ENCODE data around the gene TMEM237.
A peak's percentile ranks its signal among the peaks of the same experiment; 100 is the strongest.

Gene TMEM237

DNA sequence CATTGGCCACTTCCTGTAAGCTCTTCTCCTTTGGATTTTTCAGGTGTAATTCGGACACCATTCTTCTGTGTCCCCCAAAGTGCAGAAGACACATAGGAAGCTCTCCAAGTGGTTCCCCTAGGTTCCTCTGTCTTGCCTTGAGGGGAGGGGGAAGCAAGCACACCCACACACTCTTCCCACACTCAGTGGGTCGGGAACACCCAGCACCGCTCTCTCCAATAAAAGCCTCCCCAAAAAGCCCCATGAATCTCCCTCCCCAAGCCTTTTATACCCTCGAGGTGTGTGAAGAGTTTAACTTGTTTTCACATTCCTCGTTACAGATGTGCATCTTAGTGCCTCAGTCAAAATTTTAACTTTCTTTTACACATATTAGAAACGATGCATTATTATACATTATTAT lies 9.9 kb upstream of the TMEM237 start:
- H3K79me1 ChIP-seq (ENCODE audit: low read length) = no peaks in the 10 kb centered on the region
- no CpG with 5 or more reads among the region's 6 CpGs for WGBS (ENCODE audit: extremely low coverage, insufficient coverage, low lambda C conversion rate)
- H2AK5ac ChIP-seq (ENCODE audit: low read length) = no peak overlapping the region

GRCh38 chr2:201649442-201649841 lies 6.1 kb upstream of the TMEM237 start:
- no peak overlapping the region for H3K4me2 ChIP-seq (ENCODE audit: low read length)
- no peak overlapping the region for H3K9ac ChIP-seq (ENCODE audit: low read length)
- H4K5ac ChIP-seq (ENCODE audit: low read length) = no peak overlapping the region
- no peak overlapping the region for H3K18ac ChIP-seq (ENCODE audit: low read length)
- no peak overlapping the region for H3K4ac ChIP-seq (ENCODE audit: low read depth, low read length)
- H3K4me1 ChIP-seq (ENCODE audit: control insufficient read depth, low read depth, low read length) = no peaks in the 10 kb centered on the region
- no peaks in the 10 kb centered on the region for H3K79me2 ChIP-seq (ENCODE audit: control insufficient read depth, insufficient read depth, low read length)
- H2BK15ac ChIP-seq (replicated peaks; ENCODE audit: low read depth) = no peak overlapping the region
- H2BK5ac ChIP-seq (ENCODE audit: low read length) = no peak overlapping the region
- H2AK5ac ChIP-seq (ENCODE audit: low read length) = no peak overlapping the region
- H3K23ac ChIP-seq (ENCODE audit: low read length) = no peak overlapping the region
- no peaks in the 10 kb centered on the region for H3K79me1 ChIP-seq (ENCODE audit: low read length)
- no peaks in the 10 kb centered on the region for H3K36me3 ChIP-seq (ENCODE audit: control insufficient read depth, insufficient read depth, low read length)
- H3K27ac ChIP-seq (ENCODE audit: low read depth, low read length) = no peak overlapping the region
- no CpG with 5 or more reads among the region's 2 CpGs for WGBS (ENCODE audit: extremely low coverage, insufficient coverage, low lambda C conversion rate)
- H3K4me3 ChIP-seq (ENCODE audit: low read length) = no peak overlapping the region
- no peak overlapping the region for H3K56ac ChIP-seq (ENCODE audit: low read length)
- H2BK120ac ChIP-seq (ENCODE audit: low read depth, low read length) = no peak overlapping the region
- no peak overlapping the region for H4K8ac ChIP-seq (ENCODE audit: low read depth, low read length)
- no peaks in the 10 kb centered on the region for H3K27me3 ChIP-seq (ENCODE audit: insufficient read depth, low read length, poor library complexity)
- no peak for DNase-seq

More for the DNA sequence above, 9.9 kb upstream of the TMEM237 start:
- Histone ChIP-seq H3K36me3 (ENCODE audit: control insufficient read depth, insufficient read depth, low read length) (no peaks in the 10 kb centered on the region), H3K23ac (ENCODE audit: low read length) (no peak overlapping the region), H3K27ac (ENCODE audit: low read depth, low read length) (no peak overlapping the region), H3K4me3 (ENCODE audit: low read length) (no peak overlapping the region), H3K56ac (ENCODE audit: low read length) (no peak overlapping the region), H2BK5ac (ENCODE audit: low read length) (no peak overlapping the region), H3K4ac (ENCODE audit: low read depth, low read length) (no peak overlapping the region), H3K9ac (ENCODE audit: low read length) (no peak overlapping the region), H4K5ac (ENCODE audit: low read length) (no peak overlapping the region), H4K8ac (ENCODE audit: low read depth, low read length) (no peak overlapping the region), H3K27me3 (ENCODE audit: insufficient read depth, low read length, poor library complexity) (no peaks in the 10 kb centered on the region), H2BK15ac (replicated peaks; ENCODE audit: low read depth) (no peak overlapping the region), H2BK120ac (ENCODE audit: low read depth, low read length) (no peak overlapping the region), H3K4me2 (ENCODE audit: low read length) (no peak overlapping the region), H3K79me2 (ENCODE audit: control insufficient read depth, insufficient read depth, low read length) (no peaks in the 10 kb centered on the region), H3K18ac (ENCODE audit: low read length) (no peak overlapping the region), H3K4me1 (ENCODE audit: control insufficient read depth, low read depth, low read length) (no peaks in the 10 kb centered on the region)
- DNase-seq = no peak

GRCh38 chr2:201647431-201647830 lies 4.1 kb upstream of the TMEM237 start:
- Histone ChIP-seq H3K4ac (ENCODE audit: low read depth, low read length) (no peak overlapping the region), H3K9ac (ENCODE audit: low read length) (no peak overlapping the region), H3K27me3 (ENCODE audit: insufficient read depth, low read length, poor library complexity) (no peaks in the 10 kb centered on the region), H2BK120ac (ENCODE audit: low read depth, low read length) (no peak overlapping the region), H4K5ac (ENCODE audit: low read length) (no peak overlapping the region), H3K36me3 (ENCODE audit: control insufficient read depth, insufficient read depth, low read length) (no peaks in the 10 kb centered on the region), H4K8ac (ENCODE audit: low read depth, low read length) (no peak overlapping the region), H3K4me1 (ENCODE audit: control insufficient read depth, low read depth, low read length) (no peaks in the 10 kb centered on the region), H3K4me2 (ENCODE audit: low read length) (no peak overlapping the region), H2BK15ac (replicated peaks; ENCODE audit: low read depth) (no peak overlapping the region), H3K79me2 (ENCODE audit: control insufficient read depth, insufficient read depth, low read length) (no peaks in the 10 kb centered on the region), H3K27ac (ENCODE audit: low read depth, low read length) (no peak overlapping the region), H2AK5ac (ENCODE audit: low read length) (no peak overlapping the region), H3K18ac (ENCODE audit: low read length) (no peak overlapping the region), H3K4me3 (ENCODE audit: low read length) (no peak overlapping the region), H3K79me1 (ENCODE audit: low read length) (no peaks in the 10 kb centered on the region), H2BK5ac (ENCODE audit: low read length) (no peak overlapping the region), H3K56ac (ENCODE audit: low read length) (no peak overlapping the region), H3K23ac (ENCODE audit: low read length) (no peak overlapping the region)
- no CpG with 5 or more reads among the region's 5 CpGs for WGBS (ENCODE audit: extremely low coverage, insufficient coverage, low lambda C conversion rate)
- DNase-seq = no peak

DNA sequence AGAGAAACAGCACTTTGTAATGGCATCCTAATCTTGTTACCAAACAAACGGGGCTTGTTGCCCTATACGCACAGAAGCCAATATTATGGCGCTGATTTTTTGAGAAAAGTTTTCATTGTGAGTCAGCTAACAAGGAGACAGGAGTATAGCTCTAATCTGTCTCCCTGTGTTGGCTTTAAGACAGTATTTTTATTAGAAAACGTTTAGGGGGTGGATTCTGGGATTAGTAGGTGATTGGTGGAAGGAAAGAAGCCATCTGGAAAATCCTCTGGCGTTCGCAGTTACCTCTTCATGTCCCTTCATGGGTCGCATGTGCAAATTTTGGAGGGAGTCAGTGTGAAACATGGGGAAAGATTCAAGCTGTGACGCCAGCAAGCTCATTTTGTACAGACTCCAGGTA lies 698 bp upstream of the TMEM237 start:
- Histone ChIP-seq H3K18ac (ENCODE audit: low read length) (no peak overlapping the region), H3K79me2 (ENCODE audit: control insufficient read depth, insufficient read depth, low read length) (peaks cover 5% of the 10 kb centered on the region), H3K4me1 (ENCODE audit: control insufficient read depth, low read depth, low read length) (no peaks in the 10 kb centered on the region), H3K79me1 (ENCODE audit: low read length) (no peaks in the 10 kb centered on the region), H3K4me3 (ENCODE audit: low read length) (no peak overlapping the region), H4K5ac (ENCODE audit: low read length) (no peak overlapping the region), H3K4me2 (ENCODE audit: low read length) (no peak overlapping the region), H3K36me3 (ENCODE audit: control insufficient read depth, insufficient read depth, low read length) (no peaks in the 10 kb centered on the region), H3K23ac (ENCODE audit: low read length) (no peak overlapping the region), H3K27me3 (ENCODE audit: insufficient read depth, low read length, poor library complexity) (no peaks in the 10 kb centered on the region), H2BK5ac (ENCODE audit: low read length) (no peak overlapping the region), H2AK5ac (ENCODE audit: low read length) (no peak overlapping the region), H3K9ac (ENCODE audit: low read length) (peak overlapping the region; percentile 31), H2BK15ac (replicated peaks; ENCODE audit: low read depth) (no peak overlapping the region), H3K56ac (ENCODE audit: low read length) (no peak overlapping the region), H2BK120ac (ENCODE audit: low read depth, low read length) (no peak overlapping the region), H3K4ac (ENCODE audit: low read depth, low read length) (no peak overlapping the region), H4K8ac (ENCODE audit: low read depth, low read length) (no peak overlapping the region), H3K27ac (ENCODE audit: low read depth, low read length) (no peak overlapping the region)
- DNase-seq = peak; percentile 19
- WGBS (ENCODE audit: extremely low coverage, insufficient coverage, low lambda C conversion rate) = no CpG with 5 or more reads among the region's 8 CpGs

DNA sequence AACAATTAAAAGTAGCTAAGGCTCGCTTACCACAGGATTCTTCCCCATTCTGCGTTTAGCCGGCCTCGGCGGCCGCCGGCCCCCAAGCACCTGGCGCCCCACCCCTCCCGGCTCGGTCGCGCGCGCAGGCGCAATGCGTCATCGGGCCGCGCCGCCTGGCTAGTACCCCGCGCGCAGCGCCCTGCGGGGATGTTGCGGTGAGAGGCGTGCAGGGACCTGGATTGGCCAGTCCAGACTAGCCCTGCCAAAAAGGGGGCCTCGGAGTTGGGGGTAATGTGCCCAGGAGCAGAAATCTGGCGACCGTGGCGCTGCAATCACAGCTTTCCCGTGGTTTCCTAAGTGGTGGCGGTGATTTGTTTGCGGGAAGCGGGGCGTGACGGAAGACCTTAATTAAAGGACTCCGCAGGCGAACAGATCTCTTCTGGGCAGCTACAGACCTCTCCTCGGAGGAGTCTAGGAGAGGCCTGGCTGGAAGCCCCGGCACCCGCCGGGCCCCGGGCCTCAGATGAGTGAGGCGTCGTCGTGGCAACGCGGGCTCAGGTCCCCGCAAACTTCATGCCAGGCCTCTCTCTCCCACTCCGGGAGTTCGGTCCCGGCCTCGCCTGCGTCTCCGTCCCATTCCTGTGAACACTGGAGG lies 606 bp downstream of the TMEM237 start:
- Histone ChIP-seq H2BK120ac (ENCODE audit: low read depth, low read length) (no peak overlapping the region), H3K23ac (ENCODE audit: low read length) (no peak overlapping the region), H3K27me3 (ENCODE audit: insufficient read depth, low read length, poor library complexity) (no peaks in the 10 kb centered on the region), H2BK5ac (ENCODE audit: low read length) (no peak overlapping the region), H3K4ac (ENCODE audit: low read depth, low read length) (peak overlapping the region; percentile 20), H3K36me3 (ENCODE audit: control insufficient read depth, insufficient read depth, low read length) (no peaks in the 10 kb centered on the region), H3K4me3 (ENCODE audit: low read length) (peak overlapping the region; percentile 88), H3K79me2 (ENCODE audit: control insufficient read depth, insufficient read depth, low read length) (peaks cover 5% of the 10 kb centered on the region), H3K18ac (ENCODE audit: low read length) (peak overlapping the region; percentile 70), H3K79me1 (ENCODE audit: low read length) (no peaks in the 10 kb centered on the region), H3K56ac (ENCODE audit: low read length) (peak overlapping the region; percentile 91), H3K4me1 (ENCODE audit: control insufficient read depth, low read depth, low read length) (no peaks in the 10 kb centered on the region), H4K5ac (ENCODE audit: low read length) (no peak overlapping the region), H3K9ac (ENCODE audit: low read length) (peak overlapping the region; percentile 84), H4K8ac (ENCODE audit: low read depth, low read length) (peak overlapping the region; percentile 30), H2BK15ac (replicated peaks; ENCODE audit: low read depth) (no peak overlapping the region), H2AK5ac (ENCODE audit: low read length) (no peak overlapping the region), H3K27ac (ENCODE audit: low read depth, low read length) (peak overlapping the region; percentile 74), H3K4me2 (ENCODE audit: low read length) (peak overlapping the region; percentile 48)
- DNase-seq = peak; percentile 90
- no CpG with 5 or more reads among the region's 56 CpGs for WGBS (ENCODE audit: extremely low coverage, insufficient coverage, low lambda C conversion rate)

GRCh38 chr2:201642086-201642578 lies 1.2 kb downstream of the TMEM237 start:
- peak overlapping the region; percentile 91 for H3K56ac ChIP-seq (ENCODE audit: low read length)
- H3K4ac ChIP-seq (ENCODE audit: low read depth, low read length) = no peak overlapping the region
- H4K5ac ChIP-seq (ENCODE audit: low read length) = no peak overlapping the region
- no peak overlapping the region for H3K23ac ChIP-seq (ENCODE audit: low read length)
- H3K79me1 ChIP-seq (ENCODE audit: low read length) = no peaks in the 10 kb centered on the region
- DNase-seq = no peak
- H3K4me1 ChIP-seq (ENCODE audit: control insufficient read depth, low read depth, low read length) = no peaks in the 10 kb centered on the region
- no peak overlapping the region for H2BK120ac ChIP-seq (ENCODE audit: low read depth, low read length)
- no peaks in the 10 kb centered on the region for H3K36me3 ChIP-seq (ENCODE audit: control insufficient read depth, insufficient read depth, low read length)
- H3K27me3 ChIP-seq (ENCODE audit: insufficient read depth, low read length, poor library complexity) = no peaks in the 10 kb centered on the region
- peak overlapping the region; percentile 44 for H3K4me2 ChIP-seq (ENCODE audit: low read length)
- WGBS (ENCODE audit: extremely low coverage, insufficient coverage, low lambda C conversion rate) = no CpG with 5 or more reads among the region's 16 CpGs
- peaks cover 5% of the 10 kb centered on the region for H3K79me2 ChIP-seq (ENCODE audit: control insufficient read depth, insufficient read depth, low read length)
- H2BK5ac ChIP-seq (ENCODE audit: low read length) = no peak overlapping the region
- H3K4me3 ChIP-seq (ENCODE audit: low read length) = peak overlapping the region; percentile 88
- no peak overlapping the region for H4K8ac ChIP-seq (ENCODE audit: low read depth, low read length)
- H2AK5ac ChIP-seq (ENCODE audit: low read length) = no peak overlapping the region
- H3K9ac ChIP-seq (ENCODE audit: low read length) = peak overlapping the region; percentile 84
- H3K18ac ChIP-seq (ENCODE audit: low read length) = no peak overlapping the region
- peak overlapping the region; percentile 74 for H3K27ac ChIP-seq (ENCODE audit: low read depth, low read length)
- H2BK15ac ChIP-seq (replicated peaks; ENCODE audit: low read depth) = no peak overlapping the region

Data from mesendoderm (in vitro differentiated cells).